Transverse colon (tissue), 3 donors: ENCODE results near the gene ANKRD44.

Experiments
- POLR2A ChIP-seq: fragments of 450-650 bp; IDR thresholded peaks from one replicate; pipeline ENCODE4 v1.6.1; 2016; ENCODE audit warnings: antibody characterized with exemption, mild to moderate bottlenecking, moderate library complexity
- TF ChIP-seq, protein P1 (sequence below), 5 experiments: fragments of 200-600 bp in 3 of 5; fragments of 450-650 bp in 2 of 5; sonication (generic) in 3 of 5; IDR thresholded peaks; 1 replicate in 2 of 5; 2 replicates in 3 of 5; pipeline ENCODE4 v1.5.1; 2016 to 2017; ENCODE audit warnings: antibody characterized with exemption in 5 of 5, inconsistent platforms in 3 of 5, mild to moderate bottlenecking in 2 of 5, moderate library complexity in 1 of 5

DNA sequence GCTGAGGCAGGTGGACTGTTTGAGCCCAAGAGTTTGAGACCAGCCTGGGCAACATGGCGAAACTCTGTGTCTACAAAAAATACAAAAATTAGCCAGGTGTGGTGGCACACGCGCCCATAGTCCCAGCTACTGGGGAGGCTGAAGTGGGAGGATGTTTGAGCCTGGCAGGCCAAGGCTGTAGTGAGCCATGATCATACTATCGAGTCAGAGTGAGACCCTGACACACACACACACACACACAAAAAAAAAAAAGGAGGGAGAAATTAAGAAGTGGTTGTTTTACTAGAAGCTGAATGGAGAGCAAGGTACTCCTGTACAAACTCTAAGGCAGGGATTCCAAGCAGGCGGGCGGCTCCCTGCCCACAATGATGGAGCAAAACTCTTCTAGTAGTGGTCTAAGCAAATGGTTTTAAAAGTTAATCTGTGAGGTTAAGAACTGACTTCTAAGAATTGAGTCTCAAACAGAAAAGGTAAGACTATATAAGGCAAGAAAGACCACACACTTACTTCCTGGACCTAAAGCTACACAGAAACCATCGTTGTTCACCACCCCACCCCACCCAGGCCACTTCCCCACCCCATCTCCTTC, 2.6 kb downstream of the ANKRD44 start:
- no peak for TF ChIP-seq POLR2A
- TF ChIP-seq, protein P1, sequence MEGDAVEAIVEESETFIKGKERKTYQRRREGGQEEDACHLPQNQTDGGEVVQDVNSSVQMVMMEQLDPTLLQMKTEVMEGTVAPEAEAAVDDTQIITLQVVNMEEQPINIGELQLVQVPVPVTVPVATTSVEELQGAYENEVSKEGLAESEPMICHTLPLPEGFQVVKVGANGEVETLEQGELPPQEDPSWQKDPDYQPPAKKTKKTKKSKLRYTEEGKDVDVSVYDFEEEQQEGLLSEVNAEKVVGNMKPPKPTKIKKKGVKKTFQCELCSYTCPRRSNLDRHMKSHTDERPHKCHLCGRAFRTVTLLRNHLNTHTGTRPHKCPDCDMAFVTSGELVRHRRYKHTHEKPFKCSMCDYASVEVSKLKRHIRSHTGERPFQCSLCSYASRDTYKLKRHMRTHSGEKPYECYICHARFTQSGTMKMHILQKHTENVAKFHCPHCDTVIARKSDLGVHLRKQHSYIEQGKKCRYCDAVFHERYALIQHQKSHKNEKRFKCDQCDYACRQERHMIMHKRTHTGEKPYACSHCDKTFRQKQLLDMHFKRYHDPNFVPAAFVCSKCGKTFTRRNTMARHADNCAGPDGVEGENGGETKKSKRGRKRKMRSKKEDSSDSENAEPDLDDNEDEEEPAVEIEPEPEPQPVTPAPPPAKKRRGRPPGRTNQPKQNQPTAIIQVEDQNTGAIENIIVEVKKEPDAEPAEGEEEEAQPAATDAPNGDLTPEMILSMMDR (IDR thresholded peaks at IDR 0.05): no peak
